Fibroblast of the aortic adventitia (primary cell): ENCODE measurements around the gene PTOV1. TPM values are rescaled to one million over a fixed set of nuclear protein-coding genes. Genes with fewer than 3 reads are reported as not detected.

Experiments used
- DNase-seq: peaks from one replicate; pipeline ENCODE4 v3.0.0-alpha.2; 2010; ENCODE audit warnings: low read depth
- H3K4me3 ChIP-seq: 2 replicates; pipeline ENCODE4 v1.5.1; 2011; ENCODE audit warnings: low read depth, mild to moderate bottlenecking, control low read depth, low read length, moderate library complexity
- total RNA-seq: library from RNA; depleted of rRNA; stranded (reverse); fragments of >200 nt; gene quantifications from 2 replicates; pipeline ENCODE4 v1.2.3, GENCODE V29; 2012; ENCODE audit warnings: low replicate concordance
- TF ChIP-seq, protein P1 (sequence below): IDR thresholded peaks from 2 replicates; pipeline ENCODE4 v1.5.1; 2011; ENCODE audit warnings: mild to moderate bottlenecking, low read length, control low read depth, inconsistent platforms; ENCODE audit not compliant: insufficient read depth

The PTOV1 gene
- 46.2 and 51.2 TPM in 2 replicates for total RNA-seq

DNA sequence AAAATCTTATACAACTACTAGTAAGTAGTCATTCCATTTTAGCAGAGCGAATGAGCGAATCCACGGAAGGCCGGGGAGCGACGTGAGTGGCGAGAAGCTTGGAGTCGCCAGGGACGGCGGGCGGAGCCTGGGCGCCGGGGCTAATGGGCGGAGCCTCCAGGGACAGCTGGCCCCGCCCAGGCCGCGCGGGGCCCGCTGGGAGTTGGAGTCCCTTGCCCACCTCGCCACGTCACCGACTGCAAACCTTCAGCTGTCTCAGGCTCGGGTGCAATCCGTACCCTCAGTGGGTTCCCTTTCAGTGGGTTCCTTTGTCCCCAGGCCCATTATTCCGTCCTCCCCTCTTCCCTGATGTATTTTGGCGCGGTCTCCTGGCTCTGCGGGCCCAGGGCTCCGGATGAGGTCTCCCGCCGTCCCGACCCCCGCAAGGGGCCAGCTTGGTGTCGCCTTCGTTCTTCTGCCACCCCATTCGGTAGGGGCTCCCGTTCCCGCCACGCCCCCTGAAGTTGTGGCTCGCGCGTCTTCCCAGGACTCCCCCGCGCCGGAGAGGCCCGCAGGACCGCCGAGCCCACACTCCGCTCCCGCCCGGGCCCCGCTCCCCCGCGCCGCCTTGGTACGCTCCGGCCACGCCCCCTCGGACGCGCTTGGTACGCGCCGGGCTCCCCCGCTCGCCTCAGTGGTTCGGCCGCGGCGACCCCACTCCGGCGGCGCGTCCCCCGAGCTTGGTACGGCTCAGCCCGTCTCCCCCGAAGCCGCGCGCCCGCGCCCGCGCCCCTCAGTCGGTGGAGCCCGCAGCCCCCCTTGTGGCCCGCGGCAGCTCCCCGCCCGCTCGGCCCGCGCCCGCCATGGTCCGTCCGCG is at the start of gene PTOV1:
Gene PTOV1 (plus strand): TSS at position 673 of the 856 bp plus-strand sequence.
- peak; percentile 89 for DNase-seq
- TF ChIP-seq, protein P1, sequence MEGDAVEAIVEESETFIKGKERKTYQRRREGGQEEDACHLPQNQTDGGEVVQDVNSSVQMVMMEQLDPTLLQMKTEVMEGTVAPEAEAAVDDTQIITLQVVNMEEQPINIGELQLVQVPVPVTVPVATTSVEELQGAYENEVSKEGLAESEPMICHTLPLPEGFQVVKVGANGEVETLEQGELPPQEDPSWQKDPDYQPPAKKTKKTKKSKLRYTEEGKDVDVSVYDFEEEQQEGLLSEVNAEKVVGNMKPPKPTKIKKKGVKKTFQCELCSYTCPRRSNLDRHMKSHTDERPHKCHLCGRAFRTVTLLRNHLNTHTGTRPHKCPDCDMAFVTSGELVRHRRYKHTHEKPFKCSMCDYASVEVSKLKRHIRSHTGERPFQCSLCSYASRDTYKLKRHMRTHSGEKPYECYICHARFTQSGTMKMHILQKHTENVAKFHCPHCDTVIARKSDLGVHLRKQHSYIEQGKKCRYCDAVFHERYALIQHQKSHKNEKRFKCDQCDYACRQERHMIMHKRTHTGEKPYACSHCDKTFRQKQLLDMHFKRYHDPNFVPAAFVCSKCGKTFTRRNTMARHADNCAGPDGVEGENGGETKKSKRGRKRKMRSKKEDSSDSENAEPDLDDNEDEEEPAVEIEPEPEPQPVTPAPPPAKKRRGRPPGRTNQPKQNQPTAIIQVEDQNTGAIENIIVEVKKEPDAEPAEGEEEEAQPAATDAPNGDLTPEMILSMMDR = no peak
- H3K4me3 ChIP-seq = peak within 1 kb of the TSS; percentile 90

DNA sequence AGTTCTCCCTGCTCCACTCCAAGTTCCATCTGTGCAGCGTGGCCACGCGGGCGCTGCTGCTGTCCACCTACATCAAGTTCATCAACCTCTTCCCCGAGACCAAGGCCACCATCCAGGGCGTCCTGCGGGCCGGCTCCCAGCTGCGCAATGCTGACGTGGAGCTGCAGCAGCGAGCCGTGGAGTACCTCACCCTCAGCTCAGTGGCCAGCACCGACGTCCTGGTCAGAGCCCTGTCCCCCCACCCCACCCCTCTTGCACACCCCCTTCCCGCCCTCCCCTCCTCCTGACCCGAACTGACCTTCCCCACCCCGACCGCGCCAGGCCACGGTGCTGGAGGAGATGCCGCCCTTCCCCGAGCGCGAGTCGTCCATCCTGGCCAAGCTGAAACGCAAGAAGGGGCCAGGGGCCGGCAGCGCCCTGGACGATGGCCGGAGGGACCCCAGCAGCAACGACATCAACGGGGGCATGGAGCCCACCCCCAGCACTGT is 49.5 kb upstream of the PTOV1 start:
- peak overlapping the region; percentile 58 for H3K4me3 ChIP-seq
- TF ChIP-seq, protein P1 = no peak
- DNase-seq = no peak

GRCh38 chr19:49801966-49802661 is 48.8 kb upstream of the PTOV1 start:
- peak; percentile 88 for DNase-seq
- peak overlapping the region; percentile 58 for H3K4me3 ChIP-seq
- TF ChIP-seq, protein P1 = peak; percentile 57

- no peak overlapping the region for H3K4me3 ChIP-seq
- TF ChIP-seq, protein P1 = no peak
- DNase-seq = no peak
These were observed 48.0 kb upstream of the PTOV1 start for GRCh38 chr19:49802836-49803528.

- TF ChIP-seq, protein P1 = no peak
- no peak overlapping the region for H3K4me3 ChIP-seq
- no peak for DNase-seq
These were observed 47.5 kb upstream of the PTOV1 start for GRCh38 chr19:49803529-49803856.

DNA sequence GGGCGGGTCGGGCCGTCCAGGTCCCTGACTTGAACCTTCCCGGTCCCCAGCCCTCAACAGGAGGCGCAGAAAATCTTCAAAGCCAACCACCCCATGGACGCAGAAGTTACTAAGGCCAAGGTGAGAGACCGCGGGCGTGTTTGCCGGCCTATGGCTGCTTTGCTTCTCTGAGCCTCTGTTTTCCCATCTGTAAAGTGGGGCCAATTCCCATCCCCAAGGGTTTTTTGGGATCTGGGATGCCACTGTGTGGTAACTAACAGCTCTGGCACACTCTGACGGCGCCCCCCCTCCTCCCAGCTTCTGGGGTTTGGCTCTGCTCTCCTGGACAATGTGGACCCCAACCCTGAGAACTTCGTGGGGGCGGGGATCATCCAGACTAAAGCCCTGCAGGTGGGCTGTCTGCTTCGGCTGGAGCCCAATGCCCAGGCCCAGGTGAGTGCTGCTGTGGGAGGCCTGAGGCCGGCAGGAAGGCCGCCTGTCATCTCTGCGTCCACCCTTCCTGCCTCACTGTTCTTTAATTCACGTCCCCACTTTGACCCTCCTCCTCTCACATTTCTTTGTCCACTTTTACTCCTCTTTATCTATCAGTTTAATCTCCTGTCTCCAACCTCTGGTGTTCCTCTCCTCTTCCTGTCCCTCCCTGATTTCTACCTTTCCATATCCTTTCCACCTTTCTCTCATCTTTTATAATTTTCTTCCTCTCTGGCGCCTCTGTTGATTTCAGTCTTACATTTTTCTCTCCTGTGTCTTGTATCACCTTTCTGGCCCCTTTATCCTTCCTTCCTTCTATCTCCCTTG is 44.9 kb upstream of the PTOV1 start:
- DNase-seq = no peak
- H3K4me3 ChIP-seq = no peak overlapping the region
- TF ChIP-seq, protein P1 = no peak
